Thyroid gland (tissue), 4 donors: ENCODE results near the gene LSG1.

ENCODE experiments used
- POLR2A ChIP-seq, 2 donors: fragments of 450-650 bp; IDR thresholded peaks; one replicate each; pipeline ENCODE4 v1.6.1; 2017; ENCODE audit warnings: antibody characterized with exemption in 2 of 2, mild to moderate bottlenecking in 2 of 2, moderate library complexity in 1 of 2
- TF ChIP-seq, protein P1 (sequence below), 6 experiments: fragments of 200-600 bp in 3 of 6; fragments of 450-650 bp in 3 of 6; sonication (generic) in 3 of 6; IDR thresholded peaks; one replicate each; pipeline ENCODE4 v1.5.1; 2016 to 2019; ENCODE audit warnings: antibody characterized with exemption in 6 of 6, mild to moderate bottlenecking in 2 of 6, inconsistent platforms in 1 of 6, moderate library complexity in 1 of 6

DNA sequence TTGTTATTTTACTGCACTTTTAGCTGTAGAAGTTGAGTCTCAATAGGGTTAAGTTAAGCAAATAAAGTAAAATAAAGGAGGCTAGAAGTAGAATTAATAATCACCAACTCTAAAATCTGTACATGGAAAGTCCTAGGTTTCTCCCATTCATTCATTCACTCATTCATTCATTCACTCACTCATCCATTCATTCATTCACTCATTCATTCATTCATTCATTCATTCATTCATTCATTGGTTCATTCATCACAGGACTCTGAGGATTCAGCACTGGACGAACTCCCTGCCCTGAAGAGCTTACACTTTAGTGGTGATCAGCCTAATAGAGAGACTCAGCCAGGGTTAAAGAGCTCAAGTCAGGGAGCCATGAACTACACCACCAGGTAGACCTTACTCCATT, 4.5 kb upstream of the LSG1 start:
- TF ChIP-seq, protein P1, sequence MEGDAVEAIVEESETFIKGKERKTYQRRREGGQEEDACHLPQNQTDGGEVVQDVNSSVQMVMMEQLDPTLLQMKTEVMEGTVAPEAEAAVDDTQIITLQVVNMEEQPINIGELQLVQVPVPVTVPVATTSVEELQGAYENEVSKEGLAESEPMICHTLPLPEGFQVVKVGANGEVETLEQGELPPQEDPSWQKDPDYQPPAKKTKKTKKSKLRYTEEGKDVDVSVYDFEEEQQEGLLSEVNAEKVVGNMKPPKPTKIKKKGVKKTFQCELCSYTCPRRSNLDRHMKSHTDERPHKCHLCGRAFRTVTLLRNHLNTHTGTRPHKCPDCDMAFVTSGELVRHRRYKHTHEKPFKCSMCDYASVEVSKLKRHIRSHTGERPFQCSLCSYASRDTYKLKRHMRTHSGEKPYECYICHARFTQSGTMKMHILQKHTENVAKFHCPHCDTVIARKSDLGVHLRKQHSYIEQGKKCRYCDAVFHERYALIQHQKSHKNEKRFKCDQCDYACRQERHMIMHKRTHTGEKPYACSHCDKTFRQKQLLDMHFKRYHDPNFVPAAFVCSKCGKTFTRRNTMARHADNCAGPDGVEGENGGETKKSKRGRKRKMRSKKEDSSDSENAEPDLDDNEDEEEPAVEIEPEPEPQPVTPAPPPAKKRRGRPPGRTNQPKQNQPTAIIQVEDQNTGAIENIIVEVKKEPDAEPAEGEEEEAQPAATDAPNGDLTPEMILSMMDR (IDR thresholded peaks at IDR 0.05): no peak
- TF ChIP-seq POLR2A (IDR thresholded peaks at IDR 0.05): no peak
